Dermis blood vessel endothelial cell (primary cell): ENCODE results near the gene VAV2. TPM values are rescaled to one million over a fixed set of nuclear protein-coding genes. Genes with fewer than 3 reads are reported as not detected.
"Not testable (repeated sequence)": the region's sequence is repeated elsewhere in the genome, so short reads cannot be mapped to it uniquely, and the experiment has no call there.

Experiments
- DNase-seq: peaks from one replicate; pipeline ENCODE4 v3.0.0; 2010
- total RNA-seq: library from RNA; depleted of rRNA; stranded (reverse); fragments of >200 nt; gene quantifications from 2 replicates; pipeline ENCODE4 v1.2.3, GENCODE V29; 2014

Gene VAV2
- total RNA-seq, 1 donor from 2014 or later = 19.6 TPM

- DNase-seq = no peak
Observed at GRCh38 chr9:133968966-133969617, 23.0 kb downstream of the VAV2 start.

DNA sequence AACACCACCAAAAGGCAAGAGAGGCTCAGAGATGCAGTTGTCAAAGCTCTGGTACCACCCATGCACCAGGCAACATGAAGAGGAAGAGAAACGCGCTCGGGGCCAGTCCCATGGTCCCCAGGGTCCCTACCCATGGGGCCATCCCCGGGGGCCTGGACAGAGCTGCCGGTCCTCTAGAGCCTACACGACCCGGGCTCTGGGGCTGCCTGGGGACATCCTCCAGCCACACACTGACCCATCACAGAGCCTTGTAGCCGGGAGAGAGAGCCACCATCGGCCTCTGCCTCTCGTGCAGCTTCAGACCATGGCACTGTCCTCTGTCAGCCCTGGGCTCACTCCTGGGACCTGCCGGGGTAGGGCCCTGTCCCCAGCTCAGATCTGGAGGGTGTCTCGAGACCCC is 23.7 kb downstream of the VAV2 start:
- DNase-seq = no peak

GRCh38 chr9:133967024-133967741 is 24.9 kb downstream of the VAV2 start:
- DNase-seq = peak; percentile 30

- no peak for DNase-seq
Observed at GRCh38 chr9:133964463-133964862, 27.7 kb downstream of the VAV2 start.

GRCh38 chr9:133963166-133963565 is 29.0 kb downstream of the VAV2 start:
- DNase-seq = no peak

DNA sequence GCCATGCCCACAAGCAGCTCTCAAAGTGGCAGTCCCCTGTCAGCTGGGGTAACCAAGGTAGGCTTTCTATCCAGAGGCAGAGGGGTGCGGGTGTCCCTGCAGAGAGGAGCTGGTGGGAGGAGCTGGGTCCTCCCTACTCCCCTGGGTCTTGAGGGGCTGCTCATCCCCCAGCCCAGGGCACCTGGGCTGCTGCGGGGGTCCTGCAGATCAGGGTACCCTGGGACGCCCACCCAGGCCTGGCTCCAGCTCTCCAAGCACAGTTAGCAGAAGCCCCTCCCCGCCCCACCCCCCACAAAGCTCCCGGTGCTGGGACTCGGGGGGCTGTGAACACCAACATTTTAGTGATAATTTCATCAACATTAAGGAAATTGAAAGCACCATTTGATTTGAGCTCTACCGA is 29.8 kb downstream of the VAV2 start:
- no peak for DNase-seq

- no peak for DNase-seq
Observed at GRCh38 chr9:133961226-133962165, 30.6 kb downstream of the VAV2 start.

- peak; percentile 50 for DNase-seq
Observed at GRCh38 chr9:133960568-133961129, 31.5 kb downstream of the VAV2 start.

GRCh38 chr9:133959966-133960567 is 32.1 kb downstream of the VAV2 start:
- DNase-seq = no peak

- no peak for DNase-seq
Observed at GRCh38 chr9:133959171-133959570, 33.0 kb downstream of the VAV2 start.

- DNase-seq = no peak
Observed at GRCh38 chr9:133958756-133959155, 33.4 kb downstream of the VAV2 start.

DNA sequence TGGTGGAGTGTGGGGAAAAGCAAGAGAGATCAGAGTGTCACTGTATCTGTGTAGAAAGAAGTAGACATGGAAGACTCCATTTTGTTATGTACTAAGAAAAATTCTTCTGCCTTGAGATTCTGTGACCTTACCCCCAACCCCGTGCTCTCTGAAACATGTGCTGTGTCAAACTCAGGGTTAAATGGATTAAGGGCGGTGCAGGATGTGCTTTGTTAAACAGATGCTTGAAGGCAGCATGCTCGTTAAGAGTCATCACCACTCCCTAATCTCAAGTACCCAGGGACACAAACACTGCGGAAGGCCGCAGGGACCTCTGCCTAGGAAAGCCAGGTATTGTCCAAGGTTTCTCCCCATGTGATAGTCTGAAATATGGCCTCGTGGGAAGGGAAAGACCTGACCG is 34.4 kb downstream of the VAV2 start:
- not testable (repeated sequence) for DNase-seq

DNA sequence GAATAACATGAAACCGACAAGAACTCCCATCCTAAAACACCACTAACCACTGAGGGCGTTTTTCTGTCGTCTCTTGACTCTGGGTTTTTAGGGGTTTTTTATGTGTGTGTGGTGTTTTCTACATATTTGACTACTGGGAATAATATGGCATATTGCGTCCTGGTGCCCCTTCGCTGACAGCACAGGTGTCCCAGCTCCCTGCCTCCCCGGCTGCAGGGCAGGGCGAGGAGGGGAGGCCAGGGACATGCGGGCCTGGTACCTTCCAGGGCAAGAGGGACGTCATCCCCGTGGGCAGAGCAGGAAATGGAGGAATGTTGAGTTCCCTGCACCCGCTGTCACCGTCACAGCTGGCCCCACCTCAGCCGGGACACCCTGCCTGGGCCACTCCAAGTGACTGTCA is 34.8 kb downstream of the VAV2 start:
- DNase-seq = no peak

- DNase-seq = peak; percentile 55
Observed at GRCh38 chr9:133956520-133957076, 35.5 kb downstream of the VAV2 start.

- peak; percentile 69 for DNase-seq
Observed at GRCh38 chr9:133955821-133956411, 36.2 kb downstream of the VAV2 start.

DNA sequence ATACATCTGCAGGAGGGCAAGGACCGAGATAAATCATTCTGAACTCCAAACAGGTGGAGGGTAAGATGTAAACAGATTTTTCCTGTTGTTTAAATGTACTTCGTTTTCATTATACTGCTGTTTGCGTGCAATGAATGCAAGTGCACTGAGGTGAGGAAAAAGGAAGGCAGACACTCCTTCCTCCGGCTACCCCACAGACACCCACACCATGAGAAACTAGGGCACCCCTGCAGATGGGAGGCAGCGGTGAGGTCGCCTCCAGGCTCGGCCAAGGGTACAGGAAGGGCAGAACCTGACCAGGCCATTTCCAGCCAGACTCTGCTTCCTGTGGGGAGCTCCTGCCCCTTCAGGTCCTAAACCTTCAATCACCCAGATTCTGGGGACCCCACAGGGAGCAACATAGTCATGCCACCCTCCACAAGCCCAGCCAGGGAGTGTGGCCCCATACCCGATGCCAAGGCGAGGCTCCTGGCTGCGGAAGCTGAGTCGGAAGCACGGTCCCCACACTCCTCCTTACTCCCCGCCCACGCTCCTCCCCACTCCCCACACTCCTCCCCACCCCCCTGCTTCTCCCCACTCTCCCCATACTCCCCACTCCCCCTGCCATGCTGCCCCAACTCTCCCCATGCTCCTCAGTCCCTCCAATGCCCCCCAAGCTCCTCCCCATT is 37.1 kb downstream of the VAV2 start:
- DNase-seq = no peak

GRCh38 chr9:133953976-133954709 is 38.0 kb downstream of the VAV2 start:
- no peak for DNase-seq

- DNase-seq = no peak
Observed at GRCh38 chr9:133953621-133953975, 38.5 kb downstream of the VAV2 start.

- no peak for DNase-seq
Observed at GRCh38 chr9:133952598-133953550, 39.2 kb downstream of the VAV2 start.
